Type B pancreatic cell (in vitro differentiated cells): ENCODE data around the gene THYN1. TPM values are rescaled to one million over a fixed set of nuclear protein-coding genes. Genes with fewer than 3 reads are reported as not detected.

Experiments used
- DNase-seq: peaks from one replicate; pipeline ENCODE4 v3.0.0; 2021; ENCODE audit warnings: mixed read lengths; ENCODE audit not compliant: unreplicated experiment; ENCODE audit errors: extremely low spot score
- H3K27ac Mint-ChIP-seq: 2 replicates; pipeline ENCODE4 v1.8.0; 2021; ENCODE audit warnings: mild to moderate bottlenecking, mixed read lengths
- H3K27me3 Mint-ChIP-seq: 2 replicates; pipeline ENCODE4 v1.8.0; 2021; ENCODE audit warnings: mixed read lengths
- H3K36me3 Mint-ChIP-seq: 2 replicates; pipeline ENCODE4 v1.8.0; 2021; ENCODE audit warnings: mixed read lengths
- H3K4me1 Mint-ChIP-seq: one replicate; pipeline ENCODE4 v1.8.0; 2021; ENCODE audit warnings: mixed read lengths; ENCODE audit not compliant: unreplicated experiment
- H3K4me3 Mint-ChIP-seq: 2 replicates; pipeline ENCODE4 v1.8.0; 2021; ENCODE audit warnings: mild to moderate bottlenecking, mixed read lengths
- H3K9me3 Mint-ChIP-seq: 2 replicates; pipeline ENCODE4 v1.8.0; 2021; ENCODE audit warnings: mixed read lengths
- total RNA-seq: library from RNA; stranded (reverse); gene quantifications from 2 replicates; pipeline ENCODE4 v1.2.1, GENCODE V29; 2021; ENCODE audit warnings: low replicate concordance
- TF ChIP-seq, protein P1 (sequence below): fragments of 200-600 bp; sonication (generic); conservative IDR thresholded peaks from 2 replicates; pipeline ENCODE4 v1.5.0; 2021; ENCODE audit warnings: antibody characterized with exemption, mild to moderate bottlenecking

Gene THYN1
- total RNA-seq, 1 donor from 2014 or later = 44.3 TPM

GRCh38 chr11:134248910-134249480, 4.2 kb downstream of the THYN1 start:
- TF ChIP-seq, protein P1, sequence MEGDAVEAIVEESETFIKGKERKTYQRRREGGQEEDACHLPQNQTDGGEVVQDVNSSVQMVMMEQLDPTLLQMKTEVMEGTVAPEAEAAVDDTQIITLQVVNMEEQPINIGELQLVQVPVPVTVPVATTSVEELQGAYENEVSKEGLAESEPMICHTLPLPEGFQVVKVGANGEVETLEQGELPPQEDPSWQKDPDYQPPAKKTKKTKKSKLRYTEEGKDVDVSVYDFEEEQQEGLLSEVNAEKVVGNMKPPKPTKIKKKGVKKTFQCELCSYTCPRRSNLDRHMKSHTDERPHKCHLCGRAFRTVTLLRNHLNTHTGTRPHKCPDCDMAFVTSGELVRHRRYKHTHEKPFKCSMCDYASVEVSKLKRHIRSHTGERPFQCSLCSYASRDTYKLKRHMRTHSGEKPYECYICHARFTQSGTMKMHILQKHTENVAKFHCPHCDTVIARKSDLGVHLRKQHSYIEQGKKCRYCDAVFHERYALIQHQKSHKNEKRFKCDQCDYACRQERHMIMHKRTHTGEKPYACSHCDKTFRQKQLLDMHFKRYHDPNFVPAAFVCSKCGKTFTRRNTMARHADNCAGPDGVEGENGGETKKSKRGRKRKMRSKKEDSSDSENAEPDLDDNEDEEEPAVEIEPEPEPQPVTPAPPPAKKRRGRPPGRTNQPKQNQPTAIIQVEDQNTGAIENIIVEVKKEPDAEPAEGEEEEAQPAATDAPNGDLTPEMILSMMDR = no peak

DNA sequence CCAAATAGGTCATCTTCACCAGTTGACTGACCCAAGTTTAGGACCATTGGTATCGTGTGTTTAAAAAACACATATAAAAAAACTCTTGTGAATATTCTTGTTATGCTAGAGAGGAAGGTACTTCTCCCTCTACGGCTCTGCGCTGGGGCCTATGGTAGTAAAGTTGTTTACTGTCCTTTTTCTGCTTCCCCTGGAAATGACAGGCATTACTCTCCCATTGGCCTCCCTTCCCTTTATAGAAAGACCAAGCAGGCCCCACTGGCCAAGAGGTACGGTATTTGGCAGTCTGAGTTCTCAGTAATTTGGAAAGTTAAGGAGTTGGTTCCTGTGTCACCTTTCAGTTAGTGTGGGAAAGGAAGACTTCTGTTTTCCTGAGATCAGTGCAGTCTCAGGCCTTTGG, 6.5 kb downstream of the THYN1 start:
- DNase-seq = no peak
- no peak overlapping the region for H3K27ac Mint-ChIP-seq
- no peaks in the 10 kb centered on the region for H3K9me3 Mint-ChIP-seq
- TF ChIP-seq, protein P1 = no peak
- H3K27me3 Mint-ChIP-seq = no peaks in the 10 kb centered on the region
- H3K4me3 Mint-ChIP-seq = no peak overlapping the region
- peaks cover 18% of the 10 kb centered on the region for H3K36me3 Mint-ChIP-seq
- no peaks in the 10 kb centered on the region for H3K4me1 Mint-ChIP-seq

More at GRCh38 chr11:134248910-134249480, 4.2 kb downstream of the THYN1 start:
- Mint-ChIP-seq H3K4me1 (peaks cover 6% of the 10 kb centered on the region), H3K27ac (no peak overlapping the region), H3K27me3 (no peaks in the 10 kb centered on the region), H3K36me3 (peaks cover 11% of the 10 kb centered on the region), H3K9me3 (no peaks in the 10 kb centered on the region), H3K4me3 (no peak overlapping the region)
- DNase-seq = no peak

- H3K4me3 Mint-ChIP-seq = no peak overlapping the region
- no peaks in the 10 kb centered on the region for H3K27me3 Mint-ChIP-seq
- TF ChIP-seq, protein P1 = no peak
- no peaks in the 10 kb centered on the region for H3K9me3 Mint-ChIP-seq
- H3K36me3 Mint-ChIP-seq = peaks cover 18% of the 10 kb centered on the region
- no peak for DNase-seq
- no peaks in the 10 kb centered on the region for H3K4me1 Mint-ChIP-seq
- no peak overlapping the region for H3K27ac Mint-ChIP-seq
Measured at GRCh38 chr11:134246100-134246499, 7.1 kb downstream of the THYN1 start.

DNA sequence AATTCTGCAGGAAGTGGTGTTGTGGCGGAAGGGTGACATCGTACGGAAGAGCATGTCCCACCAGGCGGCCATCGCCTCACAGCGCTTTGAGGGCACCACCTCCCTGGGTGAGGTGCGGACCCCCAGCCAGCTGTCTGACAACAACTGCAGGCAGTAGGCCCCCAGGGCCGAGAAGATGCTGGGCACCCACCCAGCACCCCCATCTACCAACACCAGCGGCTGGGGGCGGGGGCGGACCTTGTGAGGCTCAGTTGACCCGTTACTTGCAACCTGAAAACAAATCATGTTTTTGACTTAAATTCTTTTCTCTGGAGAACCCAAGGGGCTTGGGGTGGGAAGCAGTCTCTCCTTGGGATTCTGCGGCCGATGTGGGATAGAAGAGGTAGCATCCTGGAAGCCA, 7.7 kb downstream of the THYN1 start:
- TF ChIP-seq, protein P1 = no peak
- no peaks in the 10 kb centered on the region for H3K4me1 Mint-ChIP-seq
- peaks cover 18% of the 10 kb centered on the region for H3K36me3 Mint-ChIP-seq
- H3K9me3 Mint-ChIP-seq = no peaks in the 10 kb centered on the region
- no peaks in the 10 kb centered on the region for H3K27me3 Mint-ChIP-seq
- DNase-seq = no peak
- H3K27ac Mint-ChIP-seq = no peak overlapping the region
- no peak overlapping the region for H3K4me3 Mint-ChIP-seq

DNA sequence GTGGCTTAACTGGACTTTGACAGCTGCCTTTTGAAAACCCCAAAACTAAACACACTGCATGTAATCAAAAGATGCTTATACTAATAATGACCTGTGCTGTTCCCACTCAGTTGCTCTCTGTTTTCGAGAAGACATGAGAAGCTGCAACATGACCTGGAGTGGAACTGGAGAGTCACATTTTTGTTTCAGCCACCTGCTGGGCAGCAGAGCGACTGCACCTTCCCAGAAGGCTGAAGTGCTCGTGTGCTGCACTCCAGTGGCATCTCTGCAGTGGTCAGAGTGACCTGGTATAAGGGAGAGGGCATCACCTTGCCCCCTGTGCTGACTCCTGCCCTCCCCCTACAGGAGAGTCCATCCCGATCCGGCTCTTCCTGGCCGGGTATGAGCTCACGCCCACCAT, 8.6 kb downstream of the THYN1 start:
- Mint-ChIP-seq H3K36me3 (peaks cover 18% of the 10 kb centered on the region), H3K9me3 (no peaks in the 10 kb centered on the region), H3K27me3 (no peaks in the 10 kb centered on the region), H3K27ac (no peak overlapping the region), H3K4me1 (no peaks in the 10 kb centered on the region), H3K4me3 (no peak overlapping the region)
- TF ChIP-seq, protein P1 = peak; percentile 62
- DNase-seq = no peak

- Mint-ChIP-seq H3K4me1 (no peaks in the 10 kb centered on the region), H3K36me3 (peaks cover 12% of the 10 kb centered on the region), H3K27ac (no peak overlapping the region), H3K4me3 (no peak overlapping the region), H3K9me3 (no peaks in the 10 kb centered on the region), H3K27me3 (no peaks in the 10 kb centered on the region)
- TF ChIP-seq, protein P1 = no peak
- no peak for DNase-seq
Measured at GRCh38 chr11:134243913-134244312, 9.2 kb downstream of the THYN1 start.
